MV-4-11 (cell line): ENCODE measurements around the gene PRCC.

ENCODE experiments used
- DNase-seq: peaks from one replicate; lab custom pipeline; 2025; lab: John Stamatoyannopoulos, UW

PRCC gene

DNA sequence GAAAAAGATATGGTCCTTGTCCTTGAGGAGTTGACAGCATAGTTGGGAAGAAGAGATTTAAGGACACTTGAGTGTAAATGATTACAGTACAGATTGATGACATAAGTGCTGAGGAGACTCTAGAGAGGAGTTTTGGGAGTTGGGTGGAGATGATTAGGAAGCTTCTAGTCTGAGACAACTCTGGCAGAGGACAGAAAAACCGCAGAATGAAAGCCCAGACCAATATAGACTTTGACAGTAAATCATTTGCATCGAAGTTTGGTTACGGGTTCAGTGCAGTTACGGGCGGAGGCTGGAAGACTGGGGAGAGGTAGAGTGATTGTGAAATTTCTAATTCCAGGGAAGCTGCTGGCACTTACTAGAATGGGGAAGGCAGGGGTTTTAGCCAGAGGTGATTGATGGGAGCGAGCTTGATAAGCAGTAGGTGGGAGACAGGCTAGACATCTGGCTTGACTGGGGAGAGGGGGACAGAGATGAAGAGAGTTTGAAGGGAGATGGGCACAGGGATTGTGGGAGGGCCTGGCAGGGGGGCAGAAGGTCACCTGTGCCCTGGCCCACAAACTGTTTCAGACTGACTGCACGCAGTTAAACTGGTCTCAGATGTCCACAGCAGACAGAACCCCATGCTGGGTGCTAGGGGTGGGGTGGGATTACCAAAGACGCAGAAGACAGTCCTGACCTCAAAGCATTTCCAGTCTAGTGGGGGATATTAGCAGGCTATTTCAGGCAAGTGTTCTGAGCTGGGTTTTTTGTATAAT lies 29.2 kb downstream of the PRCC start:
- peak; percentile 91 for DNase-seq

DNA sequence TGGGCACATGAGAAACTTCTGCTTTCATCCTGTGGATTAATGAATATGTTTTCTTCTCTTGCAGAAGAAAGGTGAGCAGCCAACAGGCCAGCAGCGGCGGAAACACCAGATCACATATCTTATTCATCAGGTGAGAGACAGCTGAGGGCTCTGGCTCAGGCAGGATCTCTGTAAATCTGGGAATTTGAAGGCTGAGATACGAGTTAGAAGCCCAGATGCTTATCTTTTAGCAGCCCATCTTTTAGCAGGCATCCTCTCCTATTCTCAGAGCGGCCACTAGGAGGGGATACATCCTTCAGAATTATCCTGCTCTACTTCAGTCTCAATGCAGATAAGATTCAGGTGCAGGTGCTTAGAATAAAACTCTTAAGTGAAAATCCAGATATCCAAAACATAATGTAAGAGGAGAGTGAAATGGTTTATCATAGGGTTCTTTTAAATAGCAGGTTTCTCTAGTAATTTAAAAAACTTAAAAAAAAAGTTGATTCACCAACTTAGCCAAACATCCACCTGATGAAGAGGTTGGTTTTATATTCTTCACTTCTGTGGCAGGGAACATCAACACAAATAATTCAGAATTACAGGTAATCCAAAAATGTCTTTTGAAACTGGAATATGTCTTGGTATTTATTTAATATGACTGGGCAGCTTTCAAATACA lies 30.0 kb downstream of the PRCC start:
- DNase-seq: peak; percentile 45

DNA sequence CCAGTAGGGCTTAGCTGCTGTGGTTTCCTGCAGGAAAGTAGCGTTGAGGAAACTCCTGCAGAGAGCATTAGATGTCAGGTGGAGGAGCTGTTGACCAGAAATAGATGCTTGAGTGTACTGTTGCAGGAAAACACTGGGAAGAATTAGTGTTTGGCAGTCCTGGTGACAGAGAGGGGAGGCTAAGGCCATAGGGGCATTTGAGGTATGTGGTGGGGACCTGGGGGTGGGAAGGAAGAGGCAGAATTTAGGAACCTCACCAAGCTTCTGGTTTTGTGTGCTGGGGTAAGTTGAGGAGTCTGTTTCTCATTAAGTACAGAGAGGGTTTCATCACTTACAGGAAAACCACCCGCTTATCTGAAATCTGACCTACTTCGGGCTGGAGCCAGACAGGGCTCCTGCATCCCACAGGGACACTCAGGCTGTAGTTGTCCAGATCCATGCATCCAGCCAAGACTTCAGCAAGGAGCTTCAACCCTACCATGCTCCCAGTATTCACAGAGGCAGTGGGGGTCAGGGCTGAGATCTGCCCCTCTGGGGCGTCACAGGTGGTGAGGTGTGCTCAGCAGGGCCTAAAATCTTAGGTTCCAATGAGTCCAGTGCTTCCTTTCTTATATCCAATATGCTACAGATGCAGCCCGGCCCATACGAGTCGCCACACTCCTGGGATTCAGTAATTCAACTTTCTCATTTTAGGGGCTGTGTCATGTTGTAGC lies 34.2 kb downstream of the PRCC start:
- peak; percentile 51 for DNase-seq

DNA sequence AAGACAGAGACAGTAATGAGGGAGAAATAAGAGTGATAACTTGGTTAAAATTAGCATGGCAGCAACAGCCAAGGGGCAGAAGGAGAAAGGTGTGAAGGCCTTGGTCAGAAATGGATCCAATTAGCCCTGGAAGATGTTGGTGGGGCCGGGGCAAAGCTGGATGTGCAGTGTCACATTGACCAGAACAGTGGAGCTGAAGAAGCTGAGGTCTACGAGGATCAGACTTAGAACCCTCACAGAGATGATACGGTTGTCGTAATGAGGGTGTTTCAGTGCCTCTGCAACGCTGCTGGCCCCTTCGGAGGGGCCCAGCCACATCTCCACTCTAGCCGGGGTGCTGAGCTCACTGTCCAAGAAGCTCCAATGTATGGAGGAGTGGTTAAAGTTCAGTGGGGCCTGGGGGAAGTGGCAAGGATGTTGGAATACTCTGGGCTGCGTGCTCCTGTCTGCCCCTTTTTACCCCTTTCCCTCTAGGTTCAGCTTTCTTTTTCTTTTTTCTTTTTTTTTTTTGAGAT lies 35.1 kb downstream of the PRCC start:
- DNase-seq: no peak

DNA sequence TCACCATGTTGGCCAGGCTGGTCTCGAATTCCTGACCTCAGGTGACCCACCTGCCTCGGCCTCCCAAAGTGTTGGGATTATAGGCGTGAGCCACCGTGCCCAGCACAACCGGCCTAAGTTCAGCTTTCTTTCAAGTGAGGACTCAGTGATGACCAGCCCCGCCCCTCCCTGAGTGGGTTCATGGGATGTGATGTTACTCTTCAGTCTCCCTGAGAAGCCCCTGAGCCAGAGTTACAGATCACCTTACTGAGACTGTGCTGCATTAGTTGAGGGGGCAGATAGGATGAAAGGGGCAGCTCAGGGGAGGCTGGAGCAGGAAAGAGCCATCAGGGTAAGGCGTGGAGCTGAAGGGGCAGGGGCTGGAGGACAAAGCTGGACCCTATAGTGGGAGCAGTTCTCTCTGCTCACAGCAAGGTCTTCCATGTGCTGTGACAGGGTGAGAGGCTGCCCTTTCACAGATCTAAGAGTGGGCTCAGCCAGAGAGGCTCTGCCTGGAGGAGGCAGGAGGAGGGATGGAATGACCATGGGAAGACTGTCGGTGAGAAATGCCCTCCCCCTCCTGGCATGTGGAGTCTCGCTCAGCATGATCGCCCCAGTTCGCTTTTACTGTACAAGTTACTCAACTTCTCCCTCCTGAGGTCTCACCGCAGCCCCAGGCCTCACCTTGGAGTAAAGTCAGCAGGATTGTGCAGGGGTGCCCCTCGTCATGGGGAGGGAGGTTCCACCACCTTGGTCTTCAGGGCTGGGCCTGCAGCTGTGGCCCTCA lies 35.9 kb downstream of the PRCC start:
- DNase-seq: no peak

DNA sequence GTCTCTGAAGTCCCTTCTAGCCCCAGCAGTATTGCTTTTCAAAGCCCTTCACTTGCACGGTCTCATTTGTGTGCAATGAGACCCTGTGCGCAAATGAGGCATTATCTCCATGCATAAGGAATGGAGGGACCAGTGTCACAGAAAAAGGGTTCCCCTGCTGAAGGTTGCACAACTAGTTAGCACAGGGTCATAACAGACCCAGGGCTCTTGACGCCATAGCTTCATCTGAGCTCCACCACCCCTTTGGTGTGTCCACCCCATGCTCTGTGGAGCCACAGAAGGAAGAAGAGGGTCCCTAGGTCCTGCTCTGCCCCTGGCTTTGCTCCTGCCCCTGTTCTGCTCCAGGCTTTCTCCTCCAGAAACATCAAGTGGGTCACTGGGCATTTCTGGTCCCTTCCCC lies 36.7 kb downstream of the PRCC start:
- DNase-seq: no peak

DNA sequence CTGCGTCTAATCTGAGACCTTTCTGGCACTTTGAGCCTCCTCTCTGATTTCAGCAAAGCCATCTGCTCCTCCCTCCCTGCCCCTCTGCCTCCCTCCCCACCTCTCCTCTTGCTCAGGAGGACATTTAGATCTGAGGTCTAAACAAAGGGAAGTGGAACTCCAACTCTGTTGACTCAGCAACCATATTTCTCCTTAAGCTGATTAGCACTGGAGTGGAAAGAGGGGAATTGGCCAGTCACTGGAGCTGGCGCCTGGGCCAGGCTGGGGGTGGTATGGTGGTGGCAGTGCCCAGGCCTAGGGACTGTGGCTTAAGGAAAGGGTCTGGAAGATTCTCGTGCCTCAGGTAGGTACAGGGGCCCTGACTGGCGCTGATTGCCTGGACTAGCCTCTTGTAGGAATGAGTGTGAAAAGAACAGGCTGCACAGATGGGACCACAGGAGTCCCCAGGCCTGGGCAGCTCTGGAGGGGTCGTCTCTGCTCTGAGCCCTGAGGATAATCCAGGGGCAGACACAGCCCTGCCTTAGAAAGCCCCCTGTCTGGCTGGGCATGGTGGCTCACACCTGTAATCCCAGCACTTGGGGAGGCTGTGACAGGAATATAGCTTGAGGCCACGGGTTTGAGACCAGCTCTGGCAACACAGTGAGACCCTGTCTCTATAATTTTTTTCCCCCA lies 37.4 kb downstream of the PRCC start:
- peak; percentile 94 for DNase-seq

DNA sequence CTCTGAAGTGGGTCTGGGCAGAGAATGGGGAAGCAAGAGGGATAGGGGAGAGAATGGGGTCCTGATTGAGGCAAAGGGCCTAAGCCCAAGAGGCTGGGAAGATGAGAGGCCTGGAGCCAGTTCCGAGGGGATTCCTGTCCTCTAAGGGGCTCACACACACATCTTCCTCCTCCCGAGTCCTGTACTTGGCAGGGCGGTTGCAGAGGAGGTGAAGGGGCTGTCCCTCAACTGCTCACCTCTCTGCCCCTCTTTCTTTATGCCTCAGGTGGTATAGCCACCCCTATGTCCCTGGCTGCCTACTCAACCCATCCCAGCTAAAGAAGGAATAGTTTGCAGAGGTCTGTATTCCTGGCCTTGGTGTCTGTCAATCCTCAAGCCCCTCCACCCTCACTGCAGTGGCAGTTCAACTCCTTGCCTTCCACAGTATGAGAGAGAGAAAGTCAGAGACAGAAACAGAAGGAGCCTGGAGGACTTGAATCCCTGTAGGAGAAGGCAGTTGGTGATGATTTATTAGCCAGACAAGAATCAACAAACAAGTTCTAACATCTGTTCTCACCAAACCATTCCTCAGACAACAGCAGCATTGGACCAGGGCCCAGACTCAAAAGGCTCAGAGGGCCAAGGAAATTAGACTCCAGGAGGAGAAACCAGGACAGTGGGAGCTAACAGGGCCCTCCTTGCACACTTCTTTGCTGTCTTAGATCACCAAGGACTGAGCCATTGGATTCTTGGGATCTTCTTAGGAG lies 38.6 kb downstream of the PRCC start:
- no peak for DNase-seq

DNA sequence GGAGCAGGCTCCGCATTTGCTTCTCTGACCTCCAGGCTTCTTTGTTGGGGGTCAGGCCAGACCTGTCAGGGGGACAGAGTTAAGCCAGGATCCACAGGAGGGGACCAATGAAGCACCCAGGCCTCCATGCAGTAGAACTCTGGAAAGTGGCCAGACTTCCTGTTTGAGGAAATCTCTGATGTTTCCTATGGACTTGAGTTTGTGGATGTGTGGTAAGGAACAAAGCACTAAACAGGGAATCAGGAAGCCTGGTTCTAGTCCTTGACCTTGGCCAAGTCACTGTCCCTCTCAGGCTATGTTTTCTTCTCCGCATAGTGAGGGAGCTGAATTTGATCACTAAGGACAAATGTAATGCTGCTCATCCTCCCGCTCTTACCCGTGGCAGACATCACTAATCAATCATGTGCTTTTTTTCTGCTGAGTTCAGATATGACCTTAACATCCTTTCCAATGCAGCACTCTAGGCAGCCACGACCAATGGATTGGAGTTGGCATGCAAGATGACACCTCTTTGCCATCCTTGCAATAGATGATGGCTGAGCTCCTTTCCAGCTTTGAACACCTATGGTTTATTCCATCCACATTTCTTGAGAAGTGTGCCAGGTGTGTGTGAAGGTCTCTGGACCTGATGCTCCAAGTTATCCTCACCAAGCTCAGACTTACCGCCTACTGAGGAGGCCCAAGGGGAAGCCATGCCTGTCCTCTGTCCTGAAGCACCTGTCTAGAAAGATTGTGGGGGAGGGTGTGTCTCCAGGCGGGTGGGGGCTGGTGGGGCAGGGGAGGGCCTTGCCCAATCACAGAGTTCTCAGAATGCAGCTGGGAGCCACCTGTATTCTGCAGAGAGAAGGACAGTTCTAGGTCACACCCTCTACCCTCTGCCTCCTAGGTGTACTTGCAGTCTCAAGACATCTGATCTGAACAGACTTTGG lies 39.4 kb downstream of the PRCC start:
- no peak for DNase-seq

DNA sequence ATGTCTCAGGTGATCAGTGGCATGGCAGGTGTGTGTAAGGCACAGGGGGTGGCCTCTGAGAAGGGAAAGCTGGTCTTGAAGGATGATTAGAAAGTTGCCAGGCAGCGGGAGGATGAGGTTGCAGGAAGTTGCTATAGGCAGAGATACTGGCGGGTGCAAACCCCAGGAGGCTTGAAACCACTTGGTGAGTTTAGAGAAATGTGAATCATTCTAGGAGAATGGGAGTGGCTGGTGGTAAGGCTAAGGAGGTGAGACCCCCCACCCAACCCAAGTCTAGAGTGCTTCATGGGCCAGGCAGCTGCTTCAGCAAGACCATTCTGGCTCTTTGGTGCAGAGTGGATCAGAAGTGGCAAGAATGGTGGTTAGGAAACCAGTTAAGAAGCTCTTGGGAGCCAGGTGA lies 40.3 kb downstream of the PRCC start:
- peak; percentile 19 for DNase-seq

DNA sequence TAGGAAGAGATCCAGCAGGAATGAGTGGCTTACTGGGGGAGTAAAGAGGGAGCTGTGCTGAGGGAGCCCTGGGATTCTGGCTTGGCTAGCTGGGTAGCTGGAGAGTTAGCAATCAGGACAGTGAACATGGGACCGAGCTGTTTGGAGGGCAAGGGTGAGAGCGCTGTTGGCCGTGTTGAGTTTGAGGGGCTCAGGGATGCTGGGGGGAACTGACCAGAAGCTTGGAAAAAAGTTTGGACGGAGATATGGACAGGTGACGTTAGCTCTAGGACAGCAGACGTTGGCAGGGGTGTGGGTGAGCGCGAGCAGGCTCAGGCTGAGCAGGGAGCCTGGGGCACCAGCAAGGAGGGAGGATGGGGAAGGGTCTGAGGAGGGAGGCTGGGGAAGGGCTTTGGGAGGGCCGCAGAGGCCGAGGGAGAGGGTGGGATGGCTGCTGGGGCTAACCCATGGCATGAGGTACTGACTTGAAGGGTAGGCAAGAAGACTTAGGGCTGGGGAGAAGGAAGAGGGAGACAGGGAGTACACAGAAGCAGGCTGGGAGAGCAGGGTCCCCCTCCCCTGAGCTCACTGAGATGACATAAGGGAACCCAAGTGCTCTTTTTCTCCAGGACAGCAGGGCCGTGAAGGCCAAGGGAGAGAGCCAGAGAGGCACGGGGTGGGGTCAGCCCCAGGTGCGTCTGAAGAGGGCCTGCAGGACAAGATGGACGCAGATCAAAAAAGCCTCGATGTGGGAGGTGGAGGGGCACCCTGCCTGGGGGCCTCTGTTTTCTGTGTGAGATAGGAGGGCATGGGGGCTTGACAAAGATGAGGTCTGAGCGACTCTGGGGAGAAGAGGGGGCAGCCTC lies 41.1 kb downstream of the PRCC start:
- no peak for DNase-seq

DNA sequence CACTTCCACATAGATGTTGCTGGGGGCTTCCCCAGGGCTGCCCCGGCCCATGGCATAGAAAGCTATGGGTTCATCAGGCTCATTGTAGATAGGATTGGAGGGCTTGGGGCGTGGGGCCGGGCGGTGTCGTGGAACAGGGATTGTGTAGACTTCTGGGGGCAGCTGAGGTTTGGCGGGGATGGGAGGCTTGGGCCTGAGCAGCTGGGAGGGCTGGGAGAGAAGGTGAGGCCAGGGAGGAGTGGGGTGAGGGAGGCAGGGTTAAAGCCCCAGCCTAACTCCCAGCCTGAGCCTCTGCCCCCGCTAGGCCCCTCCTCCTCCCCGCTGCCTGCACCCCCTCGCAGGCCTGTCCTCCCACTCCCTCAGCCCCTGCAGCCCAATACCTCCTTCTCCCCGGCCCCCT lies 41.9 kb downstream of the PRCC start:
- DNase-seq: no peak

DNA sequence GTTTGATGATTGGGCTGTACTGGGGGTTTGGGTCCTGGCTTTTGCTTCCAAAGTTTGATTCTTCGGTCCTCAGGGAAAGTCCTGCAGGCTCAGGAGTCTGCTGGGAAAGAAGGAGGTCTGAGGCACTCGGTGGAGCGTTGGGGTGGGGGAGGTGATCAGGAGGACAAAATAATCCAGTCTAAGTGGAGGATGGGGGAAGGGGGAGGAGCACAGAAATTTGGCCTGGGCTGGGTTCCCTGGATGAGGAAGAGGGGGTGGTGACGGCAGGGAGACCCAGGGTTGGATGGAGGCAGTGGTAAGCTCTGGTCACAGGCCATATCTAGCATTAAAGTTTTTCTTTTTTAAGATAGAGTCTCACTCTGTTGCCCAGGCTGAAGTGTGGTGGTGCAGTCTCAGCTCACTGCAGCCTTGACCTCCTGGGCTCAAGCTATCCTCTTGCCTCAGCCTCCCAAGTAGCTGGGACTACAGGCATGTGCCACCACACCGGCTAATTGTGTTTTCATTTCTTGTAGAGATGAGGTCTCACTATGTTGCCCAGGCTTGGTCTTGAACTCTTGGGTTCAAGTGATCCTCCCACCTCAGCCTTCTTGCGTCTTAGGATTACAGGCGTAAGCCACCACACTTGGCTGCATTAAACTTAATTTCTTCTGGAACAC lies 42.5 kb downstream of the PRCC start:
- no peak for DNase-seq

DNA sequence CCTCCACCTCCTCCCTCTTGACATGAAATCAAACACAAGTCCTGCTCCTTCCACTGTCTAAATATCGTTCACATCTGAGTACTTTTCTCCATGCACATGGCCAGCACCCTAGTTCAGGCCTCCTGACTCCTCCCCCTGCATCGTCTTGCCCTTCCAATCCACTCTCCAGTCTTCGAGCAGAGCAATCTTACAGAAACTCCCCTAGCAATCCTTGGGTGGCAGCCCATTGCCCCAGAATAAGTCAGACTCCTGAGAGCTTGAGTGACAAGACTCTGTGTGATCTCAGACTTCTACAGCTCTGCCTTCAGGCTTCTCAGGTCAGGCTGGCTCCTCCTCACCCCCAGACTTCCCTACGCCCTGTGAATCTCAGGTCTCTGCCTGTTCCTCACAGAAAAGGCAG lies 43.8 kb downstream of the PRCC start:
- DNase-seq: no peak

DNA sequence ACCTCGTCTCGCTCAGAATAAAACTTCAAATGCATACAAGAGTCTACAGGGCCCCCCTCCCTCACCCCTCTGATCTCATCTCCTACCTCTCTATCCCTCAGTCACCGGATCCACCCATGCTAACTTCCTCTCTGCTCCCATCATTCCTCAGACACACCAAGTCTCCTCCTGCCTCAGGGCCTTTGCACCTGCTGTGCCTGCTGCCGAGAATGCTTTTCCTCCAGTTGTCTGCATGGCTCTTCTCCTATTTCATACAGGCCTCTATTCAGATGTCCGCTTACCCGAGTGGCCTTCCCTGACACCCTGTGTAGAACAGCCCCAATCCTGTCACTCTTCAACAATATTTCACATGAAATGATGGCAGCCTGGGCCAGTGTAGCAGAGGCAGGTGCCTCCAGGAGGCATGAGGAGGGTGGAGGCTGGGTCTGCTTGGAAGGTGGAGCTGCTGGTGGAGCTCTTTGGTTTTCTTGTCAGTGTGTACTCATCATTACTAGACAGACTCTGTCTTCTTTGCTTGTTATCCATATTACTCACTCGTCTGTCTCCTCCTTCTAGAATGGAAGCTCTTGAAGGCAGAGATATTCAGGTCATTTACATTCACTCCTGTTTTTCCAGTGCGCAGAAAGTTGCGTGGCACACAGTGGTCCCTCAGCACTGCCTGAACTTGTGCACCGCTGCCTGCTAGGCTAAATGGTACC lies 45.1 kb downstream of the PRCC start:
- no peak for DNase-seq

DNA sequence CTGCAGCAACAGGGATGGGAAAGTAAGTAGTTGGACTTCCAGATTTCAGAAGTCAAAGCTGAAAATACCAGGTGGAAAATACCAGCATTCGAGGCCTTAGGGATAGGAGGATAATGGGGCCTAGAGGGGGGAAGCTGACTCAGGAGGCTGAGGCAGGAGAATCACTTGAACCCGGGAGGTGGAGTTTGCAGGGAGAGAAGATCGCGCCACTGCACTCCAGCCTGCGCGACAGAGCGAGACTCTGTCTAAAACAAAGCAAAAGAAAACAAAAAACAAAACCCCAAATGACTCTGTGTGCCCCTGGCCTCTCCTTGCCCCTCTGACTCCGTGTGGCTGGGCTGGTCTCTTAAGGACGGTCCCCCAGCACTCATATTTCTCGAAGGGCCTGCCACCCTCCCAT lies 46.0 kb downstream of the PRCC start:
- no peak for DNase-seq

DNA sequence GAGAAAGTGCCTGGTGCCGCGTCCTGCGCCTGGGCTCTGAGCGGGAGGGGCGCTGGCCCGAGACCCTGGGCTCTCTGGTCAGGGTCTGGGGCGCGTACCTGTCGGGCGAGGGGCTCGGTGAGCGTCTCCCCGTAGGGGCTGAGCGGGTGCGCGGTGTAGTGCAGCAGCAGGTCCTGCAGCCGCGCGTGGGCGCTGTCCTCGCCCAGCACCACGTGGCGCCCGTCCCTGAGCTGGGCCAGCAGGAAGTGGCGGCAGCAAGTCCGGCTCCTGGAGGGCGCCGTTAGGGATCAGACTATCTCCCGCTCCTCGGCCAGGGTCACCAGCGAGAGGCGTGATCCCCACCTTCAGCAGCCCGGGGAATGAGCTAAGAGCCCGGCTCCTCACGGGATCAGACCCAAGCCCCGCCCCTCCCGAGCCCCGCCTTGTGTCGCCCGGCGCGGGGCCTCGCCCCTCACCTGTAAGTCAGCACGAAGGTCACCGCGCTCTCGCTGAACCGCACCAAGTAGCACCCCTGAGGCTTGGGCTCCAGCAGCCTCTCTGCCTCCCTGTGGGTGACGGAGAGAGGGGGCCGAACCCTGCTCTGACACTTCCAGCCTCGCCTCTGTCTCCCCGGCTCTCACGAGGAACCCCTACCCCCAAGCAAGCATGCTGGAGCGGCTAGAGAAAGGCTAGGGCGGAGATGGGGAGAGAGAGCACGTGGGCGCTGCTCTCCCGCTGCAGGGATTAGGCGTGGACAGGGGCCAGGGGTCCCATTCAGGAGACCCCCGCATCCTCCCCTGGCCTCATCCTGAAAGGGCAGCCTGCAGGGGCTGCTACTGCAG lies 46.6 kb downstream of the PRCC start:
- no peak for DNase-seq
